ENCODE data around the gene MERTK. TPM values are rescaled to one million over a fixed set of nuclear protein-coding genes. Genes with fewer than 3 reads are reported as not detected.

The MERTK gene
- total RNA-seq, 1 experiment from 2014 or later: 2.5 TPM

DNA sequence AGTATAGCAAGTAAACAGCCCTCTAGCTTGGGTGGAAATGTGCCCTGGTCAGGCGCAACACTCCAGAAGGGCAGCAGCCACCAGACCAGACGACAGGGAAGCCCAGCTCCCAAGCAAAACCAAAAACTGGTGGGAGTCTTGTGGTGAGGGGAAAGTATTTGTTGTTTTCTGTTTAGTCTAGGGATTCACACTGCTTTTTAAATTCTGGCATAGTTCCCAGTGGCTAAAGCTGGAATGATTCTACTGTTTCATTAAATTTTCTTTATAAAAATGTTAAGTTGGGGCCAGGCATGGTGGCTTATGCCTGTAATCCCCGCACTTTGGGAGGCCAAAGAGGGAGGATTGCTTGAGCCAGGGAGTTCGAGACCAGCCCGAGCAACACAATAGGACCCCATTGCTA, 38.5 kb downstream of the MERTK start:
- Histone ChIP-seq H4K20me1 (ENCODE audit: low read length) (no peaks in the 10 kb centered on the region), H3K4me3 (ENCODE audit: low read length) (no peak overlapping the region), H3K36me3 (ENCODE audit: low read depth, low read length) (no peaks in the 10 kb centered on the region), H3K9me2 (replicated peaks; ENCODE audit: low read length) (no peaks in the 10 kb centered on the region), H3K27me3 (ENCODE audit: low read length) (no peaks in the 10 kb centered on the region), H3K27ac (ENCODE audit: low read length) (no peak overlapping the region), H3K4me1 (ENCODE audit: insufficient read depth, low read length) (no peaks in the 10 kb centered on the region), H3K79me2 (ENCODE audit: low read length) (no peaks in the 10 kb centered on the region), H2AFZ (ENCODE audit: low read length) (no peak overlapping the region), H3K9ac (ENCODE audit: low read length) (no peak overlapping the region), H3K4me2 (ENCODE audit: low read length) (no peak overlapping the region), H3F3A (ENCODE audit: low read length, unreplicated experiment) (no peaks in the 10 kb centered on the region), H3K9me3 (ENCODE audit: low read length) (no peaks in the 10 kb centered on the region)
- intact Hi-C loops (cut with micrococcal nuclease): no loop called here
- TF ChIP-seq EZH2 (IDR thresholded peaks at IDR 0.05; ENCODE audit: low read length, unreplicated experiment): no peak
- TF ChIP-seq, protein P1, sequence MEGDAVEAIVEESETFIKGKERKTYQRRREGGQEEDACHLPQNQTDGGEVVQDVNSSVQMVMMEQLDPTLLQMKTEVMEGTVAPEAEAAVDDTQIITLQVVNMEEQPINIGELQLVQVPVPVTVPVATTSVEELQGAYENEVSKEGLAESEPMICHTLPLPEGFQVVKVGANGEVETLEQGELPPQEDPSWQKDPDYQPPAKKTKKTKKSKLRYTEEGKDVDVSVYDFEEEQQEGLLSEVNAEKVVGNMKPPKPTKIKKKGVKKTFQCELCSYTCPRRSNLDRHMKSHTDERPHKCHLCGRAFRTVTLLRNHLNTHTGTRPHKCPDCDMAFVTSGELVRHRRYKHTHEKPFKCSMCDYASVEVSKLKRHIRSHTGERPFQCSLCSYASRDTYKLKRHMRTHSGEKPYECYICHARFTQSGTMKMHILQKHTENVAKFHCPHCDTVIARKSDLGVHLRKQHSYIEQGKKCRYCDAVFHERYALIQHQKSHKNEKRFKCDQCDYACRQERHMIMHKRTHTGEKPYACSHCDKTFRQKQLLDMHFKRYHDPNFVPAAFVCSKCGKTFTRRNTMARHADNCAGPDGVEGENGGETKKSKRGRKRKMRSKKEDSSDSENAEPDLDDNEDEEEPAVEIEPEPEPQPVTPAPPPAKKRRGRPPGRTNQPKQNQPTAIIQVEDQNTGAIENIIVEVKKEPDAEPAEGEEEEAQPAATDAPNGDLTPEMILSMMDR (conservative IDR thresholded peaks at IDR 0.05; ENCODE audit: low read depth, low read length): no peak
- no peak for TF ChIP-seq EZH2phosphoT487 (IDR thresholded peaks at IDR 0.05; ENCODE audit: borderline replicate concordance, low read length)
- ATAC-seq (no peak), DNase-seq (no peak)
- ChIA-PET POLR2A (ENCODE audit: unreplicated experiment) (interaction anchor here (0.7 kb wide), 1 partner anchor 47 kb away, joined by 6 read pairs; no protein-coding TSS in a partner anchor), CTCF (no interaction called here)
- BruUV-seq (replicated peaks): no TSS peak

DNA sequence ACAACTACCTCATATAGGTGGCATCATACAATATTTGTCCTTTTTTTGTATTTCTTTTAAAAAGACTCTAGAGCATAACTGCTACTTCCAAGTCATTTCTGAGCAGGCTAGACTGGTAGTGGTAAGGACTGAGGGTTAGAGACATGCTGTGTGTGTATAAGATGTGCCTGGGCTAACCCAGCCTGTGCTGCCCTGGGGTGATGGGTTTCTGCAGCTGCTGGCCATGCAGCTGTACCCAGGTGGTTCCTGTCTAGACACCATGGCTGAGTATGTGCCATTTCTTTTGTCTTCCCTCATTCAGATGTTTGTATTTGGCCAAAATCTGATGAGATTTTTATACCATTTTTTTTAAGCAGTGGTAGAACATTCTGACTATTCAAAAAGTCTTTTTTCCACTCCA, 40.0 kb downstream of the MERTK start:
- H3K27me3 ChIP-seq (ENCODE audit: low read length): no peaks in the 10 kb centered on the region
- H3K36me3 ChIP-seq (ENCODE audit: low read depth, low read length): no peaks in the 10 kb centered on the region
- no peaks in the 10 kb centered on the region for H3K4me1 ChIP-seq (ENCODE audit: insufficient read depth, low read length)
- H3K9me2 ChIP-seq (replicated peaks; ENCODE audit: low read length): no peaks in the 10 kb centered on the region
- no peaks in the 10 kb centered on the region for H3K9me3 ChIP-seq (ENCODE audit: low read length)
- H3K9ac ChIP-seq (ENCODE audit: low read length): no peak overlapping the region
- H3K4me2 ChIP-seq (ENCODE audit: low read length): no peak overlapping the region
- H3F3A ChIP-seq (ENCODE audit: low read length, unreplicated experiment): no peaks in the 10 kb centered on the region
- POLR2A ChIA-PET (ENCODE audit: unreplicated experiment): no interaction called here
- H3K4me3 ChIP-seq (ENCODE audit: low read length): no peak overlapping the region
- ATAC-seq (no peak), DNase-seq (no peak)
- CTCF ChIA-PET: no interaction called here
- BruUV-seq (replicated peaks): no TSS peak
- intact Hi-C loops (cut with micrococcal nuclease): no loop called here
- H3K27ac ChIP-seq (ENCODE audit: low read length): no peak overlapping the region
- H2AFZ ChIP-seq (ENCODE audit: low read length): no peak overlapping the region
- TF ChIP-seq EZH2phosphoT487 (IDR thresholded peaks at IDR 0.05; ENCODE audit: borderline replicate concordance, low read length): no peak
- TF ChIP-seq, protein P1 (conservative IDR thresholded peaks at IDR 0.05; ENCODE audit: low read depth, low read length): no peak
- no peak for TF ChIP-seq EZH2 (IDR thresholded peaks at IDR 0.05; ENCODE audit: low read length, unreplicated experiment)
- no peaks in the 10 kb centered on the region for H4K20me1 ChIP-seq (ENCODE audit: low read length)
- no peaks in the 10 kb centered on the region for H3K79me2 ChIP-seq (ENCODE audit: low read length)

DNA sequence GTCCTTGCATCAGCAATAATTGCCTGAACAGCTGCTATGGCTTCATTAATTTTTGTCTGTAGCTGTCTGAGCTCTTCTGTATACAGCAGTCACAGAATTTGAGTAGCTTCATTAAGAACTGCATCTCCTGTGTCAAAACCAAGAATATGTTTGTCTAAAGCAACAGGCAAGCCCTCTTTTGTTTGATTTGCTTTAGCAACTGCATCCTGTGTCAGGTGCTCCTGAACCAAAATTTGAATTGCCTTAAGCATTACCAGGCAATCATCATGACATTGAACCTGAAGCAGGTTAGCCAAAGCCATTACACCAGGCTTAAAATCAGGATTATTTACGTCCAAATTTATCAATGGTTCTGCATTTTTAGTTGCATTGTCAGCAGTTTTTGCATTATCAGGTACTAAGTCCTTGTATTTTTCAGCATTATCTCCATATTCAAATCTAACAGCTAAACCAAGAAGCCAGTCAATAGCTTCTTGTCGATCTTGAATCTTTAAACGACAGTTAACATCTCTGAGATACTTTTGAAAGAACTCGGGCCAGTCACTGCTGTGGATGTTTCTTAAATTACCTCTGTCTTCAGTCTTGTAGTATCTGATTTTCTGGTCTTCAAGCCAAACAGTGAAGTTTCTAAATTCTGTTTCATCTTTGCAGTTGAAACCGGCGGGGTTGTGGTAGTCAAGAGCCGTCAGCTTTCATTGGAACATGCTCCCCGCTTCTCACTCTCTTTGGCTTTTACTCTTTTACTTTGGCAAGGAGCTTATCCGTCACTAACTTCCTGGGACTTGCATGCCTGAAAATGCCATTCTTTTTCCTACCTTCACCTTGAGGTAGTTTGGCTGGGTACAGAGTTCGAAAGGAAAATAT, 42.2 kb downstream of the MERTK start:
- H3K4me3 ChIP-seq (ENCODE audit: low read length): no peak overlapping the region
- no peaks in the 10 kb centered on the region for H3K27me3 ChIP-seq (ENCODE audit: low read length)
- H2AFZ ChIP-seq (ENCODE audit: low read length): no peak overlapping the region
- no peaks in the 10 kb centered on the region for H3K36me3 ChIP-seq (ENCODE audit: low read depth, low read length)
- intact Hi-C loops (cut with micrococcal nuclease): no loop called here
- H3K9me3 ChIP-seq (ENCODE audit: low read length): no peaks in the 10 kb centered on the region
- ChIA-PET CTCF (no interaction called here), POLR2A (ENCODE audit: unreplicated experiment) (no interaction called here)
- DNase-seq (no peak), ATAC-seq (no peak)
- TF ChIP-seq, protein P1 (conservative IDR thresholded peaks at IDR 0.05; ENCODE audit: low read depth, low read length): no peak
- TF ChIP-seq EZH2phosphoT487 (IDR thresholded peaks at IDR 0.05; ENCODE audit: borderline replicate concordance, low read length) (no peak), EZH2 (IDR thresholded peaks at IDR 0.05; ENCODE audit: low read length, unreplicated experiment) (no peak)
- no peaks in the 10 kb centered on the region for H4K20me1 ChIP-seq (ENCODE audit: low read length)
- no peaks in the 10 kb centered on the region for H3K9me2 ChIP-seq (replicated peaks; ENCODE audit: low read length)
- H3K9ac ChIP-seq (ENCODE audit: low read length): no peak overlapping the region
- no TSS peak for BruUV-seq (replicated peaks)
- H3K4me2 ChIP-seq (ENCODE audit: low read length): no peak overlapping the region
- no peaks in the 10 kb centered on the region for H3F3A ChIP-seq (ENCODE audit: low read length, unreplicated experiment)
- no peaks in the 10 kb centered on the region for H3K79me2 ChIP-seq (ENCODE audit: low read length)
- peaks cover 4% of the 10 kb centered on the region for H3K4me1 ChIP-seq (ENCODE audit: insufficient read depth, low read length)
- no peak overlapping the region for H3K27ac ChIP-seq (ENCODE audit: low read length)
